Measurements from ENCODE around the gene NANOG. TPM values are rescaled to one million over a fixed set of nuclear protein-coding genes. Genes with fewer than 3 reads are reported as not detected.

Gene NANOG
- total RNA-seq, 1 experiment from 2014 or later, result not detected

Other genes starting within 250 kb of the NANOG start
- gene APOBEC1, start 123.5 kb upstream of the NANOG start, total RNA-seq (2014; rRNA removed; shearing (Covaris generic)), result not detected in 2 replicates
- gene GDF3, start 93.6 kb upstream of the NANOG start, total RNA-seq (2014; rRNA removed; shearing (Covaris generic)), result not detected in 2 replicates
- not detected in 2 replicates for gene DPPA3, start 78.0 kb upstream of the NANOG start, total RNA-seq (2014; rRNA removed; shearing (Covaris generic))
- gene CLEC4C, start 42.0 kb upstream of the NANOG start, total RNA-seq (2014; rRNA removed; shearing (Covaris generic)), result not detected in 2 replicates
- not detected in 2 replicates for gene NANOGNB, start 24.2 kb upstream of the NANOG start, total RNA-seq (2014; rRNA removed; shearing (Covaris generic))
- gene SLC2A14, start 83.5 kb downstream of the NANOG start, total RNA-seq (2014; rRNA removed; shearing (Covaris generic)), result 0.25 TPM in 2 replicates
- gene SLC2A3, start 146.8 kb downstream of the NANOG start, total RNA-seq (2014; rRNA removed; shearing (Covaris generic)), result 42.8 and 51.9 TPM in 2 replicates
- 5.9 and 6.2 TPM in 2 replicates for gene FOXJ2, start 243.3 kb downstream of the NANOG start, total RNA-seq (2014; rRNA removed; shearing (Covaris generic))